ENCODE results near the gene JOSD1.

Gene JOSD1

GRCh38 chr22:38710866-38711265 lies 10.1 kb upstream of the JOSD1 start:
- no peak for DNase-seq

GRCh38 chr22:38710351-38710750 lies 9.6 kb upstream of the JOSD1 start:
- no peak for DNase-seq

GRCh38 chr22:38709306-38709705 lies 8.6 kb upstream of the JOSD1 start:
- no peak for DNase-seq

GRCh38 chr22:38707984-38708383 lies 7.2 kb upstream of the JOSD1 start:
- no peak for DNase-seq

GRCh38 chr22:38707346-38707745 lies 6.6 kb upstream of the JOSD1 start:
- no peak for DNase-seq

- no peak for DNase-seq
Observed at GRCh38 chr22:38706901-38707195, 6.1 kb upstream of the JOSD1 start.

- peak; percentile 19 to 37 for DNase-seq
Observed at GRCh38 chr22:38706101-38706900, 5.6 kb upstream of the JOSD1 start.

- DNase-seq: peak; percentile 92 to 96
Observed at GRCh38 chr22:38705235-38706100, 4.7 kb upstream of the JOSD1 start, which contains the start of gene GTPBP1. TSS of gene GTPBP1 (plus strand) at chr22:38705944. CDS start at chr22:38705956, 12 bp downstream.

- no peak for DNase-seq
Observed at GRCh38 chr22:38704654-38705234, 4.0 kb upstream of the JOSD1 start.

GRCh38 chr22:38700270-38700788 lies 414 bp downstream of the JOSD1 start:
- DNase-seq: peak in 1 of 2 experiments; percentile 16

- DNase-seq: no peak
Observed at GRCh38 chr22:38699784-38700183, 959 bp downstream of the JOSD1 start.

- DNase-seq: no peak
Observed at GRCh38 chr22:38699143-38699542, 1.6 kb downstream of the JOSD1 start.

GRCh38 chr22:38698407-38699094 lies 2.2 kb downstream of the JOSD1 start:
- no peak for DNase-seq

GRCh38 chr22:38697425-38698089 lies 3.2 kb downstream of the JOSD1 start:
- no peak for DNase-seq

- DNase-seq: peak; percentile 31 to 45
Observed at GRCh38 chr22:38696606-38697424, 3.9 kb downstream of the JOSD1 start.

GRCh38 chr22:38694940-38695339 lies 5.8 kb downstream of the JOSD1 start:
- no peak for DNase-seq

- no peak for DNase-seq
Observed at GRCh38 chr22:38694049-38694448, 6.7 kb downstream of the JOSD1 start.

- DNase-seq: no peak
Observed at GRCh38 chr22:38689651-38690050, 11.1 kb downstream of the JOSD1 start.

- DNase-seq: no peak
Observed at GRCh38 chr22:38685761-38686160, 15.0 kb downstream of the JOSD1 start.

- DNase-seq: no peak
Observed at GRCh38 chr22:38684895-38685294, 15.8 kb downstream of the JOSD1 start.
